Measurements from ENCODE around the gene WDR35.

WDR35 gene

GRCh38 chr2:19879120-19879519 is 110.8 kb downstream of the WDR35 start:
- no peaks in the 10 kb centered on the region for H3K4me1 ChIP-seq (ENCODE audit: control insufficient read depth, insufficient read depth, low read length)
- H3K9ac ChIP-seq (ENCODE audit: low read depth, low read length), result no peak overlapping the region
- no peaks in the 10 kb centered on the region for H3K36me3 ChIP-seq (ENCODE audit: control insufficient read depth, insufficient read depth, low read length)
- H3K27me3 ChIP-seq (ENCODE audit: control insufficient read depth, insufficient read depth, low read length), result no peaks in the 10 kb centered on the region; the same call in 1 of the 2 replicates
- H3K27ac ChIP-seq (ENCODE audit: low read depth, low read length), result no peak overlapping the region
- H3K9me3 ChIP-seq (ENCODE audit: control insufficient read depth, insufficient read depth, low read length), result no peaks in the 10 kb centered on the region
- H3K4me3 ChIP-seq (ENCODE audit: low read depth, low read length), result no peak overlapping the region

- Histone ChIP-seq H3K27me3 (ENCODE audit: control insufficient read depth, insufficient read depth, low read length) (no peaks in the 10 kb centered on the region; the same call in 1 of the 2 replicates), H3K9me3 (ENCODE audit: control insufficient read depth, insufficient read depth, low read length) (no peaks in the 10 kb centered on the region), H3K4me1 (ENCODE audit: control insufficient read depth, insufficient read depth, low read length) (no peaks in the 10 kb centered on the region), H3K36me3 (ENCODE audit: control insufficient read depth, insufficient read depth, low read length) (no peaks in the 10 kb centered on the region), H3K4me3 (ENCODE audit: low read depth, low read length) (no peak overlapping the region), H3K9ac (ENCODE audit: low read depth, low read length) (no peak overlapping the region), H3K27ac (ENCODE audit: low read depth, low read length) (no peak overlapping the region)
Measured at GRCh38 chr2:19878268-19879046, 111.4 kb downstream of the WDR35 start.

GRCh38 chr2:19876751-19877150 is 113.2 kb downstream of the WDR35 start:
- Histone ChIP-seq H3K9ac (ENCODE audit: low read depth, low read length) (no peak overlapping the region), H3K9me3 (ENCODE audit: control insufficient read depth, insufficient read depth, low read length) (no peaks in the 10 kb centered on the region), H3K4me3 (ENCODE audit: low read depth, low read length) (no peak overlapping the region), H3K27me3 (ENCODE audit: control insufficient read depth, insufficient read depth, low read length) (no peaks in the 10 kb centered on the region; the same call in 1 of the 2 replicates), H3K36me3 (ENCODE audit: control insufficient read depth, insufficient read depth, low read length) (no peaks in the 10 kb centered on the region), H3K27ac (ENCODE audit: low read depth, low read length) (no peak overlapping the region), H3K4me1 (ENCODE audit: control insufficient read depth, insufficient read depth, low read length) (no peaks in the 10 kb centered on the region)

GRCh38 chr2:19875280-19875679 is 114.6 kb downstream of the WDR35 start:
- H3K4me3 ChIP-seq (ENCODE audit: low read depth, low read length), result no peak overlapping the region
- no peaks in the 10 kb centered on the region for H3K36me3 ChIP-seq (ENCODE audit: control insufficient read depth, insufficient read depth, low read length)
- H3K27me3 ChIP-seq (ENCODE audit: control insufficient read depth, insufficient read depth, low read length), result peaks cover 1% of the 10 kb centered on the region; the same call in 1 of the 2 replicates
- H3K9me3 ChIP-seq (ENCODE audit: control insufficient read depth, insufficient read depth, low read length), result no peaks in the 10 kb centered on the region
- H3K27ac ChIP-seq (ENCODE audit: low read depth, low read length), result no peak overlapping the region
- H3K9ac ChIP-seq (ENCODE audit: low read depth, low read length), result no peak overlapping the region
- H3K4me1 ChIP-seq (ENCODE audit: control insufficient read depth, insufficient read depth, low read length), result no peaks in the 10 kb centered on the region

GRCh38 chr2:19874726-19875125 is 115.2 kb downstream of the WDR35 start:
- H3K4me3 ChIP-seq (ENCODE audit: low read depth, low read length), result no peak overlapping the region
- H3K27me3 ChIP-seq (ENCODE audit: control insufficient read depth, insufficient read depth, low read length), result peaks cover 7% of the 10 kb centered on the region
- no peaks in the 10 kb centered on the region for H3K4me1 ChIP-seq (ENCODE audit: control insufficient read depth, insufficient read depth, low read length)
- no peak overlapping the region for H3K9ac ChIP-seq (ENCODE audit: low read depth, low read length)
- H3K27ac ChIP-seq (ENCODE audit: low read depth, low read length), result no peak overlapping the region
- H3K36me3 ChIP-seq (ENCODE audit: control insufficient read depth, insufficient read depth, low read length), result no peaks in the 10 kb centered on the region
- no peaks in the 10 kb centered on the region for H3K9me3 ChIP-seq (ENCODE audit: control insufficient read depth, insufficient read depth, low read length)

- Histone ChIP-seq H3K9me3 (ENCODE audit: control insufficient read depth, insufficient read depth, low read length) (no peaks in the 10 kb centered on the region), H3K27me3 (ENCODE audit: control insufficient read depth, insufficient read depth, low read length) (peaks cover 24% of the 10 kb centered on the region), H3K36me3 (ENCODE audit: control insufficient read depth, insufficient read depth, low read length) (no peaks in the 10 kb centered on the region), H3K9ac (ENCODE audit: low read depth, low read length) (no peak overlapping the region), H3K27ac (ENCODE audit: low read depth, low read length) (no peak overlapping the region), H3K4me3 (ENCODE audit: low read depth, low read length) (no peak overlapping the region), H3K4me1 (ENCODE audit: control insufficient read depth, insufficient read depth, low read length) (no peaks in the 10 kb centered on the region)
Measured at GRCh38 chr2:19873014-19873413, 116.9 kb downstream of the WDR35 start.

- no peaks in the 10 kb centered on the region for H3K9me3 ChIP-seq (ENCODE audit: control insufficient read depth, insufficient read depth, low read length)
- H3K27me3 ChIP-seq (ENCODE audit: control insufficient read depth, insufficient read depth, low read length), result peaks cover 31% of the 10 kb centered on the region
- no peak overlapping the region for H3K4me3 ChIP-seq (ENCODE audit: low read depth, low read length)
- no peak overlapping the region for H3K9ac ChIP-seq (ENCODE audit: low read depth, low read length)
- H3K4me1 ChIP-seq (ENCODE audit: control insufficient read depth, insufficient read depth, low read length), result no peaks in the 10 kb centered on the region
- H3K27ac ChIP-seq (ENCODE audit: low read depth, low read length), result no peak overlapping the region
- no peaks in the 10 kb centered on the region for H3K36me3 ChIP-seq (ENCODE audit: control insufficient read depth, insufficient read depth, low read length)
Measured at GRCh38 chr2:19872302-19872701, 117.6 kb downstream of the WDR35 start.

GRCh38 chr2:19871836-19872235 is 118.1 kb downstream of the WDR35 start:
- Histone ChIP-seq H3K4me1 (ENCODE audit: control insufficient read depth, insufficient read depth, low read length) (no peaks in the 10 kb centered on the region), H3K36me3 (ENCODE audit: control insufficient read depth, insufficient read depth, low read length) (no peaks in the 10 kb centered on the region), H3K9me3 (ENCODE audit: control insufficient read depth, insufficient read depth, low read length) (no peaks in the 10 kb centered on the region), H3K9ac (ENCODE audit: low read depth, low read length) (no peak overlapping the region), H3K4me3 (ENCODE audit: low read depth, low read length) (no peak overlapping the region), H3K27me3 (ENCODE audit: control insufficient read depth, insufficient read depth, low read length) (peaks cover 36% of the 10 kb centered on the region), H3K27ac (ENCODE audit: low read depth, low read length) (no peak overlapping the region)

GRCh38 chr2:19870792-19871191 is 119.1 kb downstream of the WDR35 start:
- Histone ChIP-seq H3K9ac (ENCODE audit: low read depth, low read length) (no peak overlapping the region), H3K36me3 (ENCODE audit: control insufficient read depth, insufficient read depth, low read length) (no peaks in the 10 kb centered on the region), H3K27me3 (ENCODE audit: control insufficient read depth, insufficient read depth, low read length) (peaks cover 36% of the 10 kb centered on the region), H3K4me3 (ENCODE audit: low read depth, low read length) (no peak overlapping the region), H3K27ac (ENCODE audit: low read depth, low read length) (no peak overlapping the region), H3K9me3 (ENCODE audit: control insufficient read depth, insufficient read depth, low read length) (no peaks in the 10 kb centered on the region), H3K4me1 (ENCODE audit: control insufficient read depth, insufficient read depth, low read length) (no peaks in the 10 kb centered on the region)

GRCh38 chr2:19868701-19869580 is 121.0 kb downstream of the WDR35 start:
- Histone ChIP-seq H3K27ac (ENCODE audit: low read depth, low read length) (no peak overlapping the region), H3K27me3 (ENCODE audit: control insufficient read depth, insufficient read depth, low read length) (peaks cover 36% of the 10 kb centered on the region), H3K36me3 (ENCODE audit: control insufficient read depth, insufficient read depth, low read length) (no peaks in the 10 kb centered on the region), H3K4me3 (ENCODE audit: low read depth, low read length) (peak overlapping the region; percentile 64), H3K9me3 (ENCODE audit: control insufficient read depth, insufficient read depth, low read length) (no peaks in the 10 kb centered on the region), H3K4me1 (ENCODE audit: control insufficient read depth, insufficient read depth, low read length) (no peaks in the 10 kb centered on the region), H3K9ac (ENCODE audit: low read depth, low read length) (0 out of 2 replicates have a peak overlapping the region, but pooled peaks have one; percentile 54)

GRCh38 chr2:19868224-19868623 is 121.7 kb downstream of the WDR35 start:
- Histone ChIP-seq H3K4me1 (ENCODE audit: control insufficient read depth, insufficient read depth, low read length) (no peaks in the 10 kb centered on the region), H3K27me3 (ENCODE audit: control insufficient read depth, insufficient read depth, low read length) (peaks cover 36% of the 10 kb centered on the region), H3K27ac (ENCODE audit: low read depth, low read length) (no peak overlapping the region), H3K4me3 (ENCODE audit: low read depth, low read length) (peak overlapping the region; percentile 64; the same call in 1 of the 2 replicates), H3K9me3 (ENCODE audit: control insufficient read depth, insufficient read depth, low read length) (no peaks in the 10 kb centered on the region), H3K9ac (ENCODE audit: low read depth, low read length) (no peak overlapping the region), H3K36me3 (ENCODE audit: control insufficient read depth, insufficient read depth, low read length) (no peaks in the 10 kb centered on the region)
